H1 (cell line): ENCODE measurements around the gene B3GNT2. TPM values are rescaled to one million over a fixed set of nuclear protein-coding genes. Genes with fewer than 3 reads are reported as not detected.
"Not testable (repeated sequence)": the region's sequence is repeated elsewhere in the genome, so short reads cannot be mapped to it uniquely, and the experiment has no call there.

Source experiments
- CTCF ChIA-PET: fragments of 300-600 bp; sonication (Branson Sonifier 250); formaldehyde crosslinking; loops from one replicate; lab custom pipeline; 2021; ENCODE audit not compliant: partially characterized antibody; lab: Charles Lee
- POLR2A ChIA-PET: fragments of 300-600 bp; sonication (Branson Sonifier 250); formaldehyde crosslinking; loops from one replicate; lab custom pipeline; 2021; ENCODE audit warnings: inconsistent platforms; ENCODE audit not compliant: partially characterized antibody; lab: Charles Lee
- DNase-seq, 2 experiments: peaks; one replicate each; pipeline versions ENCODE4 v3.0.0 to v3.0.0-alpha.2; 2010 to 2022; ENCODE audit warnings: low spot score in 2 of 2, low read depth in 1 of 2, mixed read lengths in 1 of 2
- FAIRE-seq: peaks from 2 replicates; lab custom pipeline; 2011; peaks lifted over from hg19 to GRCh38; lab: Jason Lieb, UNC
- H2AFZ ChIP-seq: 2 replicates; pipeline ENCODE4 v1.8.1; 2012; ENCODE audit warnings: low read length, inconsistent platforms
- H2AK5ac ChIP-seq: 2 replicates; pipeline ENCODE4 v1.6.1; 2013; ENCODE audit warnings: low read depth, low read length
- H2BK120ac ChIP-seq: replicated peaks from 2 replicates; pipeline ENCODE3; 2013; ENCODE audit warnings: low read depth, low read length, inconsistent platforms
- H2BK12ac ChIP-seq: 2 replicates; pipeline ENCODE4 v1.6.1; 2013; ENCODE audit warnings: low read depth, low read length
- H2BK15ac ChIP-seq: 2 replicates; pipeline ENCODE4 v1.6.1; 2013; ENCODE audit warnings: low read length
- H2BK20ac ChIP-seq: 2 replicates; pipeline ENCODE4 v1.6.1; 2013; ENCODE audit warnings: low read length
- H2BK5ac ChIP-seq: 2 replicates; pipeline ENCODE4 v1.6.1; 2013; ENCODE audit warnings: low read depth, low read length
- H3K14ac ChIP-seq: 2 replicates; pipeline ENCODE4 v1.6.1; 2013; ENCODE audit warnings: inconsistent platforms; ENCODE audit not compliant: insufficient read length
- H3K18ac ChIP-seq: 2 replicates; pipeline ENCODE4 v1.6.1; 2013; ENCODE audit warnings: low read length; ENCODE audit errors: extremely low read depth
- H3K23ac ChIP-seq: 2 replicates; pipeline ENCODE4 v1.6.1; 2013; ENCODE audit warnings: inconsistent platforms; ENCODE audit not compliant: insufficient read length
- H3K23me2 ChIP-seq: 2 replicates; pipeline ENCODE4 v1.6.1; 2013; ENCODE audit warnings: low read depth, low read length
- H3K27ac ChIP-seq: 2 replicates; pipeline ENCODE4 v1.6.1; 2011; ENCODE audit warnings: low read depth, low read length, inconsistent platforms
- H3K27me3 ChIP-seq, 4 experiments: replicated peaks in 1 of 4; 1 replicate in 1 of 4; 2 replicates in 3 of 4; pipeline versions ENCODE4 v1.6.1 to v1.8.1; 2011 to 2013; ENCODE audit warnings: low read length in 3 of 4, mild to moderate bottlenecking in 3 of 4, inconsistent platforms in 2 of 4, mixed read lengths in 2 of 4, moderate library complexity in 1 of 4; ENCODE audit not compliant: control insufficient read depth in 3 of 4, insufficient read depth in 3 of 4; ENCODE audit errors: extremely low read depth in 1 of 4
- H3K36me3 ChIP-seq, 4 experiments: 2 replicates each; pipeline versions ENCODE4 v1.6.1 to v1.8.1; 2011 to 2013; ENCODE audit warnings: mild to moderate bottlenecking in 4 of 4, low read length in 3 of 4, moderate library complexity in 2 of 4, control low read depth in 1 of 4, inconsistent platforms in 1 of 4; ENCODE audit not compliant: insufficient read depth in 4 of 4, control insufficient read depth in 2 of 4
- H3K4ac ChIP-seq: replicated peaks from 2 replicates; pipeline ENCODE3; 2013; ENCODE audit warnings: low read length, low read depth, mixed read lengths, inconsistent platforms; ENCODE audit not compliant: insufficient read length
- H3K4me1 ChIP-seq, 4 experiments: replicated peaks in 1 of 4; 1 replicate in 1 of 4; 2 replicates in 3 of 4; pipeline versions ENCODE4 v1.6.1 to v1.8.1; 2011 to 2013; ENCODE audit warnings: low read length in 3 of 4, inconsistent platforms in 2 of 4, mixed read lengths in 1 of 4; ENCODE audit not compliant: insufficient read depth in 4 of 4, control insufficient read depth in 3 of 4
- H3K4me2 ChIP-seq, 2 experiments: 2 replicates each; pipeline versions ENCODE4 v1.6.1 to v1.8.1; 2011 to 2013; ENCODE audit warnings: low read depth in 2 of 2, low read length in 2 of 2, control low read depth in 1 of 2, inconsistent platforms in 1 of 2, mild to moderate bottlenecking in 1 of 2; ENCODE audit not compliant: insufficient read depth in 1 of 2
- H3K4me3 ChIP-seq, 4 experiments: fragments of 200-600, 300-600 bp in 1 of 4; sonication (generic), shearing (Covaris generic), sonication (Bioruptor Twin) in 1 of 4; 2 replicates each; pipeline versions ENCODE4 v1.5.1 to v1.8.1; 2011 to 2016; ENCODE audit warnings: low read length in 4 of 4, low read depth in 3 of 4, control low read depth in 2 of 4, inconsistent platforms in 2 of 4, mild to moderate bottlenecking in 2 of 4, mixed read lengths in 1 of 4, moderate library complexity in 1 of 4; ENCODE audit not compliant: insufficient read depth in 2 of 4; ENCODE audit errors: extremely low read depth in 1 of 4
- H3K56ac ChIP-seq: replicated peaks from 2 replicates; pipeline ENCODE3; 2013; ENCODE audit warnings: low read depth, mild to moderate bottlenecking, mixed read lengths, low read length, inconsistent platforms; ENCODE audit not compliant: insufficient read length
- H3K79me1 ChIP-seq: 2 replicates; pipeline ENCODE4 v1.6.1; 2013; ENCODE audit warnings: low read depth, low read length, control low read depth
- H3K79me2 ChIP-seq, 2 experiments: 2 replicates each; pipeline versions ENCODE4 v1.6.1 to v1.8.1; 2012 to 2013; ENCODE audit warnings: low read length in 2 of 2, mild to moderate bottlenecking in 2 of 2, inconsistent platforms in 1 of 2; ENCODE audit not compliant: insufficient read depth in 2 of 2, control insufficient read depth in 1 of 2
- H3K9ac ChIP-seq, 4 experiments: replicated peaks in 1 of 4; 1 replicate in 1 of 4; 2 replicates in 3 of 4; pipeline versions ENCODE4 v1.6.1 to v1.8.1; 2011 to 2013; ENCODE audit warnings: low read depth in 3 of 4, low read length in 3 of 4, control low read depth in 2 of 4, mild to moderate bottlenecking in 2 of 4, moderate library complexity in 2 of 4, inconsistent platforms in 1 of 4; ENCODE audit errors: extremely low read depth in 1 of 4
- H3K9me3 ChIP-seq, 2 experiments: 2 replicates each; pipeline versions ENCODE4 v1.6.1 to v1.8.1; 2012 to 2013; ENCODE audit warnings: mild to moderate bottlenecking in 2 of 2, moderate library complexity in 2 of 2, control low read depth in 1 of 2, inconsistent platforms in 1 of 2, low read depth in 1 of 2, low read length in 1 of 2, mixed read lengths in 1 of 2; ENCODE audit not compliant: insufficient read depth in 2 of 2
- H4K20me1 ChIP-seq, 2 experiments: replicated peaks in 1 of 2; 2 replicates each; pipeline versions ENCODE3 to v1.8.1; 2011 to 2013; ENCODE audit warnings: inconsistent platforms in 2 of 2, low read length in 2 of 2, mild to moderate bottlenecking in 1 of 2; ENCODE audit not compliant: insufficient read depth in 2 of 2, control insufficient read depth in 1 of 2
- H4K5ac ChIP-seq: 2 replicates; pipeline ENCODE4 v1.6.1; 2013; ENCODE audit warnings: low read length, low read depth, mixed read lengths, inconsistent platforms; ENCODE audit not compliant: insufficient read length
- H4K8ac ChIP-seq: 2 replicates; pipeline ENCODE4 v1.8.0; 2013; ENCODE audit warnings: mild to moderate bottlenecking, moderate library complexity, low read length, inconsistent platforms; ENCODE audit not compliant: insufficient read depth; ENCODE audit errors: extremely low read depth
- H4K91ac ChIP-seq: replicated peaks from 2 replicates; pipeline ENCODE3; 2013; ENCODE audit warnings: low read length, mixed read lengths, inconsistent platforms; ENCODE audit not compliant: insufficient read length
- WGBS, 2 experiments: shearing (Covaris generic) in 1 of 2; methylation state at CpG; one replicate each; pipeline versions ENCODE4 v1.1.6 to v1.1.7; 2013 to 2015; ENCODE audit warnings: low lambda C conversion rate in 2 of 2, mixed read lengths in 2 of 2, inconsistent platforms in 1 of 2, low coverage in 1 of 2, missing lambda C conversion rate in 1 of 2; ENCODE audit not compliant: insufficient replicate concordance in 2 of 2, insufficient coverage in 1 of 2, insufficient read length in 1 of 2; ENCODE audit errors: extremely low coverage in 1 of 2, missing lambda C conversion rate in 1 of 2; 5-methylcytosine and 5-hydroxymethylcytosine counted together
- polyA plus RNA-seq, 7 experiments: library from polyadenylated mRNA; depleted of rRNA in 3 of 7; stranded (reverse) in 5 of 7; unstranded in 2 of 7; fragments of >200 nt in 5 of 7; fragments of 200-250 nt in 2 of 7; gene quantifications; 1 replicate in 5 of 7; 2 replicates in 1 of 7; 4 replicates in 1 of 7; pipeline versions ENCODE4 v1.2.1 to v1.2.3, GENCODE V29; 2011 to 2013; ENCODE audit warnings: missing spikeins in 2 of 7, mixed read lengths in 2 of 7
- total RNA-seq: library from RNA; stranded (reverse); fragmentation: NEBNext Ultra II Directional; extraction: Animal tissue kit (Norgen Biotek cat#: 25700); gene quantifications from 2 replicates; pipeline ENCODE4 v1.2.1, GENCODE V29; 2021

Gene B3GNT2
- total and polyA plus RNA-seq, 2 of the 8 experiments (the other 6 are each of a cell fraction or from before 2014, with no cell fraction given): 20.1 to 40.8 TPM

- POLR2A ChIA-PET, H3K79me1 ChIP-seq, H2BK120ac ChIP-seq, H2BK20ac ChIP-seq, CTCF ChIA-PET, DNase-seq, FAIRE-seq, H3K23ac ChIP-seq, H3K4me3 ChIP-seq, H2BK12ac ChIP-seq, H3K14ac ChIP-seq, H3K56ac ChIP-seq, H3K18ac ChIP-seq, H4K5ac ChIP-seq, H4K8ac ChIP-seq, H3K9me3 ChIP-seq, H4K91ac ChIP-seq, H3K4ac ChIP-seq, H3K27me3 ChIP-seq, H3K4me2 ChIP-seq, H3K9ac ChIP-seq, H4K20me1 ChIP-seq, H2AK5ac ChIP-seq, H2AFZ ChIP-seq, H2BK15ac ChIP-seq, H3K23me2 ChIP-seq, H3K27ac ChIP-seq, H3K79me2 ChIP-seq, H2BK5ac ChIP-seq, H3K36me3 ChIP-seq: not testable (repeated sequence)
- WGBS, 2 experiments: 97% methylated on average over 9 of the region's 9 CpGs; no CpG with 5 or more reads in 1 of the 2 experiments
- H3K4me1 ChIP-seq: peaks cover 6 to 13% (median 7%) of the 10 kb centered on the region in 4 experiments
Observed at GRCh38 chr2:62160691-62161090, 35.2 kb upstream of the B3GNT2 start.
